Cardiac fibroblast (primary cell): ENCODE measurements around the gene MSMB.

Experiments used
- DNase-seq, 2 donors: peaks; one replicate each; pipeline versions ENCODE4 v3.0.0 to v3.0.0-alpha.2; 2010; ENCODE audit warnings: low read depth in 2 of 2
- H3K4me3 ChIP-seq, 2 donors: replicated peaks in 1 of 2; 1 replicate in 1 of 2; 2 replicates in 1 of 2; pipeline ENCODE4 v1.5.1; 2011; ENCODE audit warnings: low read depth in 2 of 2, low read length in 2 of 2, mild to moderate bottlenecking in 2 of 2, moderate library complexity in 1 of 2
- TF ChIP-seq, protein P1 (sequence below): IDR thresholded peaks from one replicate; pipeline ENCODE4 v1.5.1; 2011; ENCODE audit warnings: low read depth, mild to moderate bottlenecking, low read length, inconsistent platforms

MSMB gene

GRCh38 chr10:46048152-46048551 lies 2.1 kb upstream of the MSMB start:
- no peak for DNase-seq
- no peak overlapping the region for H3K4me3 ChIP-seq
- TF ChIP-seq, protein P1, sequence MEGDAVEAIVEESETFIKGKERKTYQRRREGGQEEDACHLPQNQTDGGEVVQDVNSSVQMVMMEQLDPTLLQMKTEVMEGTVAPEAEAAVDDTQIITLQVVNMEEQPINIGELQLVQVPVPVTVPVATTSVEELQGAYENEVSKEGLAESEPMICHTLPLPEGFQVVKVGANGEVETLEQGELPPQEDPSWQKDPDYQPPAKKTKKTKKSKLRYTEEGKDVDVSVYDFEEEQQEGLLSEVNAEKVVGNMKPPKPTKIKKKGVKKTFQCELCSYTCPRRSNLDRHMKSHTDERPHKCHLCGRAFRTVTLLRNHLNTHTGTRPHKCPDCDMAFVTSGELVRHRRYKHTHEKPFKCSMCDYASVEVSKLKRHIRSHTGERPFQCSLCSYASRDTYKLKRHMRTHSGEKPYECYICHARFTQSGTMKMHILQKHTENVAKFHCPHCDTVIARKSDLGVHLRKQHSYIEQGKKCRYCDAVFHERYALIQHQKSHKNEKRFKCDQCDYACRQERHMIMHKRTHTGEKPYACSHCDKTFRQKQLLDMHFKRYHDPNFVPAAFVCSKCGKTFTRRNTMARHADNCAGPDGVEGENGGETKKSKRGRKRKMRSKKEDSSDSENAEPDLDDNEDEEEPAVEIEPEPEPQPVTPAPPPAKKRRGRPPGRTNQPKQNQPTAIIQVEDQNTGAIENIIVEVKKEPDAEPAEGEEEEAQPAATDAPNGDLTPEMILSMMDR = no peak

DNA sequence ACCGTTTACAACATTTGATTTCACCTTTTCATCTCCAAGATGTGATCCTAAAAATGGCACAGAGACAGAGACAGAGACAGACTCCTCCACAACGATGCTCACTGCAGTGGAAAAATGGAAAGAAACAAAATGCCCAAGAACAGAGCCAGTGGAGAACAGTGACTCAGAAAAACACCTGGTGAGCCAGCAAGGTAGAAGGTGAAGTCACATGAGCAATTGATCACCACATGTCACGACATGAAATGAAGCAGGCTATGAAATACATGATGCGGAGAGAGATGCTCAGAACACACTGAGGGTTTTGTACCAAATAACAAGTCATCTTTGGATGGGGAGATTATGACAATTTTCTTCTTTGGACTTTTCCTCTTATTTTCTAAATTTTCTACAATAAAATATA lies 3.5 kb downstream of the MSMB start:
- no peak for DNase-seq
- TF ChIP-seq, protein P1 = no peak
- no peak overlapping the region for H3K4me3 ChIP-seq

DNA sequence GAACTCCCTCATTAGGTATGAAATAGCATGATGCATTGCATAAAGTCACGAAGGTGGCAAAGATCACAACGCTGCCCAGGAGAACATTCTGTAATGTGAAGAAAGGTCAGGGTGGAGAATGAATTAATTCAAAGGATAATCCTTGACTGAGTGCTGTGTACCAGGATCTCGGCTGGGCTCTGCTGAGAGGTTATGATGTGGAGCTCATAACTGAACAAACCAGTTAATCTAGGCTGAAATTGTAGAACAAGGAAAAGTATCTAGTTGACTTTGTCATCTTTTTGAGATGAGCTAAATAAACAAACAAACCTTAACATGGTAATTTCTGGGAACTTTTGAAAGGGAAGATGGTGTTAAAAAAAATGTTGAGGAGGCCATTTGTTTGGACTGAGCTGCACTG lies 6.1 kb downstream of the MSMB start:
- DNase-seq = no peak
- no peak overlapping the region for H3K4me3 ChIP-seq
- TF ChIP-seq, protein P1 = no peak

- TF ChIP-seq, protein P1 = no peak
- no peak for DNase-seq
- H3K4me3 ChIP-seq = no peak overlapping the region
Measured at GRCh38 chr10:46037107-46037825, 8.8 kb downstream of the MSMB start.

DNA sequence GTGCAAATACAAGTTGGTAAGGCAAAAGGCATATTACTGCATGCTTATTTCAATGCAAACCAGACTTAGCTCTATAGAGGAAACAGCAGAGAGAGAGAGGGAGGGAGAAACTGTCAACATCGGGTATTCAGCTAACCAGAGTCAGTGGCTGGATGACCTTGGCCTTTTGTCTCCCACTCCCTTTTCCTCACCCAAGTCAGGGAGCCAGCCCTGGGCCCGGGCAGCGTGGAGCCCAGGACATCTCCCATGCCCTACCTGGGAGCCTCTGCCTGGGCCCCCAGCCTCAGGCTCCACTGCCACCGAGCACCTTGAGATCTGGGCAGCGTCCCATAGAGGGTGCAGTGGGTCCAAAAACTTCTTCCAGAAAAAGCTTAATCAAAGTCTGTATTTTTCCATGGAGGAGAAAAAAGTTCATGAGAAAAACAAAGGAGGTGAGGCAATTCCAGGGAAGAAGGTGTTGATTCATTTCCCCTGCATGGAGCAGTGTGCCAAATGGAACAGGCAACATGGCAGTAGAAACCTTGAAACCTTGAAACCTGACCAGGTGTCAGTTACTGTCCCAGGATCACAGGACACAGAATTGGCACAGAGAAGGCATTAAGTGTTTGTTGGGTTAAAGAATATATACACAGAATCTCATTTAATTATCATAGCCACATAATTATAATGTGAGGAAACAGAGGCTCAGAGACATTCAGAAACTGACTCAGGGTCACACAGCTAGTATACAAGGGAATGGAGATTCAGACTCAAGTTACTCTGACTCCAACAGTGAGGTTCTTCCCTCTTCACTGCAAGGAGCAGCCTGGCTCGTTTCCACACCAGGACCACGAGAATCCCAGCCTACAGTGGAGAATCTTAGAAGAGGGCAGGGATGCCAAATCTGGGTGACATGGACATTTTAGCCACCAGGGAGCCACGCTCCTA lies 9.9 kb downstream of the MSMB start:
- TF ChIP-seq, protein P1 = peak; percentile 13
- no peak for DNase-seq

GRCh38 chr10:46033602-46034011 lies 12.5 kb downstream of the MSMB start:
- TF ChIP-seq, protein P1 = no peak
- H3K4me3 ChIP-seq = no peak overlapping the region
- peak; percentile 85 to 89 for DNase-seq

More for the DNA sequence above, 9.9 kb downstream of the MSMB start:
- no peak overlapping the region for H3K4me3 ChIP-seq
